ENCODE results near the gene RPH3AL.
"Not testable (repeated sequence)": the region's sequence is repeated elsewhere in the genome, so short reads cannot be mapped to it uniquely, and the experiment has no call there.

RPH3AL gene

DNA sequence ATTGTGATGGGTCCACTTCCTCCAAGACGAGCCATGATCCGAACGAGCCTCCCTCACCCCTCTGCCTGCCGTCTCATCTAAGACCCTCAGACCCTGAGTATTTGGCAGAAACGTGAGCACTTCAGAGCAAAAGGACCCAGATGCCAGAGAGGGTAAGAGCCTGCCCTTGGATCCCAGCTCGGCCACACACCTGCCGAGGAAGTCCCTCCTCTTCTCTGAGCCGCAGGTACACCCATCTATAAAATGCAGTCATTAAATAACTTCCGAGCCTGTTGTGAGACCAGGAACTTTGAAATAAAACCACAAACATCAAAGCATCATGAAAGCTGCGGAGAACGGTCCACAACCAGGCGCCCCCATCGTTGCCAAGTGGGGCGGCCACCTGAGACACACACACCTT lies 106.4 kb downstream of the RPH3AL start:
- Histone ChIP-seq H4K8ac (ENCODE audit: low read depth, low read length) (no peak overlapping the region), H3K79me2 (ENCODE audit: control insufficient read depth, insufficient read depth, low read length, poor library complexity) (no peaks in the 10 kb centered on the region), H3K4ac (ENCODE audit: low read depth, low read length) (no peak overlapping the region), H4K91ac (ENCODE audit: low read depth, low read length) (no peak overlapping the region), H3K79me1 (ENCODE audit: low read length) (no peaks in the 10 kb centered on the region), H2AK5ac (ENCODE audit: low read length) (no peak overlapping the region), H4K12ac (ENCODE audit: low read depth, low read length) (no peak overlapping the region), H3K4me2 (ENCODE audit: low read length) (no peak overlapping the region), H2BK120ac (ENCODE audit: insufficient read depth, low read length, poor library complexity) (no peak overlapping the region), H2BK5ac (ENCODE audit: low read depth, low read length, poor library complexity) (no peak overlapping the region), H3K4me1 (ENCODE audit: control insufficient read depth in 1 of 2, insufficient read depth in 2 of 2, low read length in 2 of 2) (no peaks in the 10 kb centered on the region), H3K23ac (ENCODE audit: low read length) (no peak overlapping the region), H2AFZ (ENCODE audit: insufficient read depth, low read length, poor library complexity) (no peak overlapping the region), H3K14ac (ENCODE audit: low read length) (no peak overlapping the region), H2BK12ac (ENCODE audit: low read length) (no peak overlapping the region), H3K4me3 (ENCODE audit: low read depth, low read length) (no peak overlapping the region), H3K9me3 (ENCODE audit: insufficient read depth, low read depth, low read length) (peaks cover 6% of the 10 kb centered on the region), H3K27me3 (ENCODE audit: insufficient read depth, low read length) (no peaks in the 10 kb centered on the region), H3K18ac (ENCODE audit: low read length) (no peak overlapping the region), H3K9ac (ENCODE audit: low read length) (no peak overlapping the region), H3K27ac (ENCODE audit: low read depth, low read length) (no peak overlapping the region), H3K36me3 (ENCODE audit: control insufficient read depth in 1 of 2, insufficient read depth in 2 of 2, low read length in 2 of 2) (no peaks in the 10 kb centered on the region)
- WGBS (ENCODE audit: extremely low coverage, insufficient coverage, insufficient read length): no CpG with 5 or more reads among the region's 14 CpGs
- DNase-seq: no peak

DNA sequence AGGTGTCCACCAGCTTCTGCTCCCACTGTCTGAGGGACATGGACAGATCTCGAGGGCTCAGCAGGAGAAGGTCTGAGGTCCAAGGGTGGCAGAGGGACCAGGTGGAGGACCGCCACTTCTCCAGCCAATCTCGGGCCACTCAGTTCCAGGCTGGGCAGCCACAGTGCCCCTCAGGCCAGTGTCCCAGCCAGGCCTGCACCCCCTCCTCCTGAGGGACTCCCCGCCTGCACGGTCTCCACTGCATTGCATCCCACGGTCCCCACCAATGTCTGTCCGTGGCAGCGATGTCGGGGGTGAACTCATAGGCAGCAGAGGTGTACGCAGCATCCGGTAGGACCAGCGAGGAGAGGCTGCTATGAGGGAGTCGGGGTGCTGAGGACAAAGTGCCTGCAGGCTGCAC lies 107.0 kb downstream of the RPH3AL start:
- no peak overlapping the region for H2AFZ ChIP-seq (ENCODE audit: insufficient read depth, low read length, poor library complexity)
- H3K18ac ChIP-seq (ENCODE audit: low read length): no peak overlapping the region
- H3K9ac ChIP-seq (ENCODE audit: low read length): no peak overlapping the region
- H2AK5ac ChIP-seq (ENCODE audit: low read length): no peak overlapping the region
- no peak overlapping the region for H3K4me2 ChIP-seq (ENCODE audit: low read length)
- H3K23ac ChIP-seq (ENCODE audit: low read length): no peak overlapping the region
- H3K79me2 ChIP-seq (ENCODE audit: control insufficient read depth, insufficient read depth, low read length, poor library complexity): no peaks in the 10 kb centered on the region
- H4K12ac ChIP-seq (ENCODE audit: low read depth, low read length): peak overlapping the region; percentile 39
- H2BK12ac ChIP-seq (ENCODE audit: low read length): no peak overlapping the region
- no peak for DNase-seq
- peaks cover 6% of the 10 kb centered on the region for H3K9me3 ChIP-seq (ENCODE audit: insufficient read depth, low read depth, low read length)
- no peak overlapping the region for H4K8ac ChIP-seq (ENCODE audit: low read depth, low read length)
- H2BK5ac ChIP-seq (ENCODE audit: low read depth, low read length, poor library complexity): no peak overlapping the region
- H3K27ac ChIP-seq (ENCODE audit: low read depth, low read length): no peak overlapping the region
- no peaks in the 10 kb centered on the region for H3K27me3 ChIP-seq (ENCODE audit: insufficient read depth, low read length)
- no peaks in the 10 kb centered on the region for H3K4me1 ChIP-seq (ENCODE audit: control insufficient read depth in 1 of 2, insufficient read depth in 2 of 2, low read length in 2 of 2)
- H3K14ac ChIP-seq (ENCODE audit: low read length): no peak overlapping the region
- H4K91ac ChIP-seq (ENCODE audit: low read depth, low read length): no peak overlapping the region
- no CpG with 5 or more reads among the region's 13 CpGs for WGBS (ENCODE audit: extremely low coverage, insufficient coverage, insufficient read length)
- H2BK120ac ChIP-seq (ENCODE audit: insufficient read depth, low read length, poor library complexity): no peak overlapping the region
- no peaks in the 10 kb centered on the region for H3K79me1 ChIP-seq (ENCODE audit: low read length)
- H3K4me3 ChIP-seq (ENCODE audit: low read depth, low read length): peak overlapping the region; percentile 32
- H3K4ac ChIP-seq (ENCODE audit: low read depth, low read length): no peak overlapping the region
- no peaks in the 10 kb centered on the region for H3K36me3 ChIP-seq (ENCODE audit: control insufficient read depth in 1 of 2, insufficient read depth in 2 of 2, low read length in 2 of 2)

GRCh38 chr17:245020-245419 lies 107.6 kb downstream of the RPH3AL start:
- H4K91ac ChIP-seq (ENCODE audit: low read depth, low read length): no peak overlapping the region
- H3K4me3 ChIP-seq (ENCODE audit: low read depth, low read length): peak overlapping the region; percentile 6
- H2AFZ ChIP-seq (ENCODE audit: insufficient read depth, low read length, poor library complexity): no peak overlapping the region
- H2BK5ac ChIP-seq (ENCODE audit: low read depth, low read length, poor library complexity): no peak overlapping the region
- DNase-seq: no peak
- no CpG with 5 or more reads among the region's 7 CpGs for WGBS (ENCODE audit: extremely low coverage, insufficient coverage, insufficient read length)
- H2AK5ac ChIP-seq (ENCODE audit: low read length): no peak overlapping the region
- peaks cover 6% of the 10 kb centered on the region for H3K9me3 ChIP-seq (ENCODE audit: insufficient read depth, low read depth, low read length)
- no peaks in the 10 kb centered on the region for H3K27me3 ChIP-seq (ENCODE audit: insufficient read depth, low read length)
- H3K79me1 ChIP-seq (ENCODE audit: low read length): no peaks in the 10 kb centered on the region
- H3K23ac ChIP-seq (ENCODE audit: low read length): peak overlapping the region; percentile 47
- H3K36me3 ChIP-seq (ENCODE audit: control insufficient read depth in 1 of 2, insufficient read depth in 2 of 2, low read length in 2 of 2): no peaks in the 10 kb centered on the region
- H2BK12ac ChIP-seq (ENCODE audit: low read length): no peak overlapping the region
- no peak overlapping the region for H3K4me2 ChIP-seq (ENCODE audit: low read length)
- H4K8ac ChIP-seq (ENCODE audit: low read depth, low read length): no peak overlapping the region
- H4K12ac ChIP-seq (ENCODE audit: low read depth, low read length): no peak overlapping the region
- H3K79me2 ChIP-seq (ENCODE audit: control insufficient read depth, insufficient read depth, low read length, poor library complexity): no peaks in the 10 kb centered on the region
- no peaks in the 10 kb centered on the region for H3K4me1 ChIP-seq (ENCODE audit: control insufficient read depth in 1 of 2, insufficient read depth in 2 of 2, low read length in 2 of 2)
- no peak overlapping the region for H3K4ac ChIP-seq (ENCODE audit: low read depth, low read length)
- no peak overlapping the region for H2BK120ac ChIP-seq (ENCODE audit: insufficient read depth, low read length, poor library complexity)
- no peak overlapping the region for H3K18ac ChIP-seq (ENCODE audit: low read length)
- H3K9ac ChIP-seq (ENCODE audit: low read length): peak overlapping the region; percentile 18
- H3K14ac ChIP-seq (ENCODE audit: low read length): no peak overlapping the region
- no peak overlapping the region for H3K27ac ChIP-seq (ENCODE audit: low read depth, low read length)

GRCh38 chr17:243924-244323 lies 108.7 kb downstream of the RPH3AL start:
- H3K14ac ChIP-seq (ENCODE audit: low read length); H4K8ac ChIP-seq (ENCODE audit: low read depth, low read length); DNase-seq; H3K18ac ChIP-seq (ENCODE audit: low read length); H3K79me2 ChIP-seq (ENCODE audit: control insufficient read depth, insufficient read depth, low read length, poor library complexity); H4K91ac ChIP-seq (ENCODE audit: low read depth, low read length); H3K27ac ChIP-seq (ENCODE audit: low read depth, low read length); H3K4ac ChIP-seq (ENCODE audit: low read depth, low read length); H4K12ac ChIP-seq (ENCODE audit: low read depth, low read length); H3K9ac ChIP-seq (ENCODE audit: low read length); H3K4me1 ChIP-seq (ENCODE audit: control insufficient read depth in 1 of 2, insufficient read depth in 2 of 2, low read length in 2 of 2); H3K79me1 ChIP-seq (ENCODE audit: low read length); H3K9me3 ChIP-seq (ENCODE audit: insufficient read depth, low read depth, low read length); H3K23ac ChIP-seq (ENCODE audit: low read length); H3K36me3 ChIP-seq (ENCODE audit: control insufficient read depth in 1 of 2, insufficient read depth in 2 of 2, low read length in 2 of 2); H3K27me3 ChIP-seq (ENCODE audit: insufficient read depth, low read length); H2BK120ac ChIP-seq (ENCODE audit: insufficient read depth, low read length, poor library complexity); H2AFZ ChIP-seq (ENCODE audit: insufficient read depth, low read length, poor library complexity); H3K4me3 ChIP-seq (ENCODE audit: low read depth, low read length); H3K4me2 ChIP-seq (ENCODE audit: low read length); H2BK5ac ChIP-seq (ENCODE audit: low read depth, low read length, poor library complexity); H2BK12ac ChIP-seq (ENCODE audit: low read length); H2AK5ac ChIP-seq (ENCODE audit: low read length): not testable (repeated sequence)

DNA sequence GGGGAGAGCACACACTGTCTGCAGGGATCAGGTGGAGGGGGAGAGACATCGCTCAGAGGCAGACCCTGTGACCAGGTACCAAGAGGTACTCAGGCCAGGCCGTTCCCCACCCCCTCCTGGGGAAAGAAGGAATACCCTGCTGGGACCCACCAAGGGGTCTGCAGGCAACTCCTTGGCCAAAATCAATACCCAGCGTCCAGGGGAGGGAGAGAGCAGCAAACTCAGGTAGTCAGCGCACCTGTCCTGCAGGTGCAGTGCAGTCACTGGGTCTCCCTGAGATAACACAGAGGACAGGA lies 113.7 kb downstream of the RPH3AL start:
- DNase-seq: no peak
- H3K79me1 ChIP-seq (ENCODE audit: low read length): no peaks in the 10 kb centered on the region
- H3K9me3 ChIP-seq (ENCODE audit: insufficient read depth, low read depth, low read length): no peaks in the 10 kb centered on the region
- no peak overlapping the region for H2AFZ ChIP-seq (ENCODE audit: insufficient read depth, low read length, poor library complexity)
- no peak overlapping the region for H3K4ac ChIP-seq (ENCODE audit: low read depth, low read length)
- no peak overlapping the region for H4K12ac ChIP-seq (ENCODE audit: low read depth, low read length)
- H2AK5ac ChIP-seq (ENCODE audit: low read length): no peak overlapping the region
- no peak overlapping the region for H2BK12ac ChIP-seq (ENCODE audit: low read length)
- no peak overlapping the region for H3K23ac ChIP-seq (ENCODE audit: low read length)
- H2BK5ac ChIP-seq (ENCODE audit: low read depth, low read length, poor library complexity): no peak overlapping the region
- H4K8ac ChIP-seq (ENCODE audit: low read depth, low read length): no peak overlapping the region
- H3K4me2 ChIP-seq (ENCODE audit: low read length): no peak overlapping the region
- H3K36me3 ChIP-seq (ENCODE audit: control insufficient read depth in 1 of 2, insufficient read depth in 2 of 2, low read length in 2 of 2): no peaks in the 10 kb centered on the region
- no peak overlapping the region for H4K91ac ChIP-seq (ENCODE audit: low read depth, low read length)
- no peak overlapping the region for H2BK120ac ChIP-seq (ENCODE audit: insufficient read depth, low read length, poor library complexity)
- no peak overlapping the region for H3K18ac ChIP-seq (ENCODE audit: low read length)
- no peak overlapping the region for H3K27ac ChIP-seq (ENCODE audit: low read depth, low read length)
- no peaks in the 10 kb centered on the region for H3K4me1 ChIP-seq (ENCODE audit: control insufficient read depth in 1 of 2, insufficient read depth in 2 of 2, low read length in 2 of 2)
- H3K79me2 ChIP-seq (ENCODE audit: control insufficient read depth, insufficient read depth, low read length, poor library complexity): no peaks in the 10 kb centered on the region
- no peaks in the 10 kb centered on the region for H3K27me3 ChIP-seq (ENCODE audit: insufficient read depth, low read length)
- H3K4me3 ChIP-seq (ENCODE audit: low read depth, low read length): no peak overlapping the region
- no peak overlapping the region for H3K14ac ChIP-seq (ENCODE audit: low read length)
- H3K9ac ChIP-seq (ENCODE audit: low read length): no peak overlapping the region
- WGBS (ENCODE audit: extremely low coverage, insufficient coverage, insufficient read length): no CpG with 5 or more reads among the region's 4 CpGs

All from trophoblast cell (in vitro differentiated cells and primary cell).